HepG2 (cell line): ENCODE data around the gene CNNM1. TPM values are rescaled to one million over a fixed set of nuclear protein-coding genes. Genes with fewer than 3 reads are reported as not detected.
A peak's percentile ranks its signal among the peaks of the same experiment; 100 is the strongest.

Experiments
- AHR ChIP-seq: IDR thresholded peaks from 2 replicates; pipeline ENCODE4 v1.6.1; 2018; ENCODE audit warnings: missing genetic modification reagents, missing compliant biosample characterization
- BCL6 ChIP-seq: IDR thresholded peaks from 2 replicates; pipeline ENCODE4 v1.6.1; 2016; ENCODE audit warnings: missing genetic modification reagents, missing compliant biosample characterization
- CEBPB ChIP-seq: IDR thresholded peaks from 2 replicates; pipeline ENCODE4 v1.6.1; 2011; ENCODE audit warnings: low read depth, low read length, improper control_type of control experiment, borderline replicate concordance
- KDM5B ChIP-seq: sonication (generic); formaldehyde crosslinking; IDR thresholded peaks from 2 replicates; pipeline ENCODE4 v1.4.0; 2020; ENCODE audit warnings: missing genetic modification reagents, mild to moderate bottlenecking, borderline replicate concordance
- MYC ChIP-seq: sonication (generic); formaldehyde crosslinking; IDR thresholded peaks from 2 replicates; pipeline ENCODE4 v1.9.0; 2021; ENCODE audit warnings: missing genetic modification reagents, borderline replicate concordance
- ZMYM2 ChIP-seq: sonication (generic); formaldehyde crosslinking; IDR thresholded peaks from 2 replicates; pipeline ENCODE4 v1.8.0; 2022; ENCODE audit warnings: mild to moderate bottlenecking, missing genetic modification reagents
- polyA plus RNA-seq, 8 experiments: library from polyadenylated mRNA; depleted of rRNA in 3 of 8; stranded (reverse) in 7 of 8; unstranded in 1 of 8; fragments of >200 nt; fragmentation: Illumina TruSeq in 4 of 8; extraction: Trizol in 4 of 8; gene quantifications; 2 replicates each; pipeline versions ENCODE4 v1.2.1 to v1.2.3, GENCODE V29; 2011 to 2016; ENCODE audit warnings: low read depth in 4 of 8, missing spikeins in 1 of 8, mixed read lengths in 1 of 8; ENCODE audit not compliant: insufficient read depth in 1 of 8
- total RNA-seq, 5 experiments: library from RNA; depleted of rRNA; stranded (reverse); fragments of >200 nt; fragmentation: Illumina TruSeq; extraction: Trizol; gene quantifications; 2 replicates each; pipeline ENCODE4 v1.2.3, GENCODE V29; 2016; ENCODE audit warnings: low read depth in 1 of 5
- TF ChIP-seq, protein P1 (sequence below), 2 experiments: fragments of 450-650 bp in 1 of 2; sonication (generic) in 1 of 2; formaldehyde crosslinking in 1 of 2; IDR thresholded peaks; 2 replicates each; pipeline versions ENCODE4 v1.6.1 to v1.8.0; 2016 to 2022; ENCODE audit warnings: antibody characterized with exemption in 1 of 2, mild to moderate bottlenecking in 1 of 2, missing genetic modification reagents in 1 of 2
- TF ChIP-seq, protein P2 (sequence below): IDR thresholded peaks from 2 replicates; pipeline ENCODE4 v1.6.1; 2012; ENCODE audit warnings: low read length, improper control_type of control experiment
- TF ChIP-seq, protein P3 (sequence below), 2 experiments: sonication (generic) in 1 of 2; formaldehyde crosslinking in 1 of 2; IDR thresholded peaks; 2 replicates each; pipeline versions ENCODE4 v1.4.0 to v1.6.1; 2018 to 2020; ENCODE audit warnings: missing genetic modification reagents in 2 of 2, borderline replicate concordance in 1 of 2, low read depth in 1 of 2, mild to moderate bottlenecking in 1 of 2, missing biosample characterization in 1 of 2
- TF ChIP-seq, protein P4 (sequence below): sonication (generic); formaldehyde crosslinking; IDR thresholded peaks from 2 replicates; pipeline ENCODE4 v1.5.0; 2020; ENCODE audit warnings: missing genetic modification reagents

Gene CNNM1
- total and polyA plus RNA-seq, 2 of the 13 experiments (the other 11 are each of a cell fraction or from before 2014, with no cell fraction given), result 4.3 to 9.6 TPM

DNA sequence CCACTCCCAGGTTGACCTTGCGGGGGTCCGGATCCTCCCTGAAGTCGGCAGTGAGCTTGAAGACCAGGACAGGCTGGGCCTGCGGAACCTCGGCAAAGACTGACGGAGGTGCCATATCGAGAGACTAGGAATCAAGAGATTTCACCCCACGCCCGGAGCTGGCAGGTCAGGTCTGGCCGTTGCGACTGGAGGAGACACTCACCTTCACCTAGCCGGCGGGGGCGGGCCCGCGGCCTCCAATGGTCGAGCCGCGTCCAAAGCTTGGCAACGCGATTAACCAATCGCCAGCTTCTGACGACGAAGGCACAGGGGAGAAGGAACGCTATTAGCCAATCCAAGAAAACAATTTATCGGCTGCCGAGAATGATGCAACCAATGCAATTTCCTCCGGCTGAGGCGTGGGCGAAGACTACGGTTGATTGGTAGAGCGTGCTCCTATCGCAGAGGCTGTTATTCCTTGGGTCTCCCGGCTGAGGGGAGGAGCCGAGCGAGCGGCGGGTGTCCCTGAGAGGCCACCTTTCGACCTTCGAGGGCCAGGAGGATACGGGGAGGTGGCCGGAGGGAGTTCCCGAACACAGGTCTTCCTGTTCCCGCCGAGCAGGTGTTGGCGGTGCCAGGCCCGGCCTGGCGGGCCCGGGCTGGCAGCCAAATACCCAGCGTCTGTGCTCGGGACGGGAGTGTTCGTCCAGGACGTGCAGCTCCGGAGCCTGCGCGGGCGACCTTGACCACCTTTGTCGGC, 101.5 kb downstream of the CNNM1 start, which contains the start of gene GOT1 (continued):
- TF ChIP-seq, protein P1, sequence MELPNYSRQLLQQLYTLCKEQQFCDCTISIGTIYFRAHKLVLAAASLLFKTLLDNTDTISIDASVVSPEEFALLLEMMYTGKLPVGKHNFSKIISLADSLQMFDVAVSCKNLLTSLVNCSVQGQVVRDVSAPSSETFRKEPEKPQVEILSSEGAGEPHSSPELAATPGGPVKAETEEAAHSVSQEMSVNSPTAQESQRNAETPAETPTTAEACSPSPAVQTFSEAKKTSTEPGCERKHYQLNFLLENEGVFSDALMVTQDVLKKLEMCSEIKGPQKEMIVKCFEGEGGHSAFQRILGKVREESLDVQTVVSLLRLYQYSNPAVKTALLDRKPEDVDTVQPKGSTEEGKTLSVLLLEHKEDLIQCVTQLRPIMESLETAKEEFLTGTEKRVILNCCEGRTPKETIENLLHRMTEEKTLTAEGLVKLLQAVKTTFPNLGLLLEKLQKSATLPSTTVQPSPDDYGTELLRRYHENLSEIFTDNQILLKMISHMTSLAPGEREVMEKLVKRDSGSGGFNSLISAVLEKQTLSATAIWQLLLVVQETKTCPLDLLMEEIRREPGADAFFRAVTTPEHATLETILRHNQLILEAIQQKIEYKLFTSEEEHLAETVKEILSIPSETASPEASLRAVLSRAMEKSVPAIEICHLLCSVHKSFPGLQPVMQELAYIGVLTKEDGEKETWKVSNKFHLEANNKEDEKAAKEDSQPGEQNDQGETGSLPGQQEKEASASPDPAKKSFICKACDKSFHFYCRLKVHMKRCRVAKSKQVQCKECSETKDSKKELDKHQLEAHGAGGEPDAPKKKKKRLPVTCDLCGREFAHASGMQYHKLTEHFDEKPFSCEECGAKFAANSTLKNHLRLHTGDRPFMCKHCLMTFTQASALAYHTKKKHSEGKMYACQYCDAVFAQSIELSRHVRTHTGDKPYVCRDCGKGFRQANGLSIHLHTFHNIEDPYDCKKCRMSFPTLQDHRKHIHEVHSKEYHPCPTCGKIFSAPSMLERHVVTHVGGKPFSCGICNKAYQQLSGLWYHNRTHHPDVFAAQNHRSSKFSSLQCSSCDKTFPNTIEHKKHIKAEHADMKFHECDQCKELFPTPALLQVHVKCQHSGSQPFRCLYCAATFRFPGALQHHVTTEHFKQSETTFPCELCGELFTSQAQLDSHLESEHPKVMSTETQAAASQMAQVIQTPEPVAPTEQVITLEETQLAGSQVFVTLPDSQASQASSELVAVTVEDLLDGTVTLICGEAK (IDR thresholded peaks at IDR 0.05), result no peak
- TF ChIP-seq, protein P1 (CRISPR knock-in tag; IDR thresholded peaks at IDR 0.05), result peak; percentile 23
- TF ChIP-seq ZMYM2 (CRISPR knock-in tag) (no peak), CEBPB (peak; percentile 100), AHR (CRISPR knock-in tag) (peak; percentile 81; the same call in 1 of the 2 replicates), MYC (CRISPR knock-in tag) (peak; percentile 36; the same call in 1 of the 2 replicates), BCL6 (CRISPR knock-in tag) (no peak; the same call in 1 of the 2 replicates), KDM5B (peak; percentile 92)
- TF ChIP-seq, protein P2, sequence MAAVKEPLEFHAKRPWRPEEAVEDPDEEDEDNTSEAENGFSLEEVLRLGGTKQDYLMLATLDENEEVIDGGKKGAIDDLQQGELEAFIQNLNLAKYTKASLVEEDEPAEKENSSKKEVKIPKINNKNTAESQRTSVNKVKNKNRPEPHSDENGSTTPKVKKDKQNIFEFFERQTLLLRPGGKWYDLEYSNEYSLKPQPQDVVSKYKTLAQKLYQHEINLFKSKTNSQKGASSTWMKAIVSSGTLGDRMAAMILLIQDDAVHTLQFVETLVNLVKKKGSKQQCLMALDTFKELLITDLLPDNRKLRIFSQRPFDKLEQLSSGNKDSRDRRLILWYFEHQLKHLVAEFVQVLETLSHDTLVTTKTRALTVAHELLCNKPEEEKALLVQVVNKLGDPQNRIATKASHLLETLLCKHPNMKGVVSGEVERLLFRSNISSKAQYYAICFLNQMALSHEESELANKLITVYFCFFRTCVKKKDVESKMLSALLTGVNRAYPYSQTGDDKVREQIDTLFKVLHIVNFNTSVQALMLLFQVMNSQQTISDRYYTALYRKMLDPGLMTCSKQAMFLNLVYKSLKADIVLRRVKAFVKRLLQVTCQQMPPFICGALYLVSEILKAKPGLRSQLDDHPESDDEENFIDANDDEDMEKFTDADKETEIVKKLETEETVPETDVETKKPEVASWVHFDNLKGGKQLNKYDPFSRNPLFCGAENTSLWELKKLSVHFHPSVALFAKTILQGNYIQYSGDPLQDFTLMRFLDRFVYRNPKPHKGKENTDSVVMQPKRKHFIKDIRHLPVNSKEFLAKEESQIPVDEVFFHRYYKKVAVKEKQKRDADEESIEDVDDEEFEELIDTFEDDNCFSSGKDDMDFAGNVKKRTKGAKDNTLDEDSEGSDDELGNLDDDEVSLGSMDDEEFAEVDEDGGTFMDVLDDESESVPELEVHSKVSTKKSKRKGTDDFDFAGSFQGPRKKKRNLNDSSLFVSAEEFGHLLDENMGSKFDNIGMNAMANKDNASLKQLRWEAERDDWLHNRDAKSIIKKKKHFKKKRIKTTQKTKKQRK, result no peak
- TF ChIP-seq, protein P3, sequence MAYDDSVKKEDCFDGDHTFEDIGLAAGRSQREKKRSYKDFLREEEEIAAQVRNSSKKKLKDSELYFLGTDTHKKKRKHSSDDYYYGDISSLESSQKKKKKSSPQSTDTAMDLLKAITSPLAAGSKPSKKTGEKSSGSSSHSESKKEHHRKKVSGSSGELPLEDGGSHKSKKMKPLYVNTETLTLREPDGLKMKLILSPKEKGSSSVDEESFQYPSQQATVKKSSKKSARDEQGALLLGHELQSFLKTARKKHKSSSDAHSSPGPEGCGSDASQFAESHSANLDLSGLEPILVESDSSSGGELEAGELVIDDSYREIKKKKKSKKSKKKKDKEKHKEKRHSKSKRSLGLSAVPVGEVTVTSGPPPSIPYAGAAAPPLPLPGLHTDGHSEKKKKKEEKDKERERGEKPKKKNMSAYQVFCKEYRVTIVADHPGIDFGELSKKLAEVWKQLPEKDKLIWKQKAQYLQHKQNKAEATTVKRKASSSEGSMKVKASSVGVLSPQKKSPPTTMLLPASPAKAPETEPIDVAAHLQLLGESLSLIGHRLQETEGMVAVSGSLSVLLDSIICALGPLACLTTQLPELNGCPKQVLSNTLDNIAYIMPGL (CRISPR knock-in tag; IDR thresholded peaks at IDR 0.05; ENCODE audit: borderline replicate concordance in 1 of 2, low read depth in 1 of 2), result peak; percentile 48 to 63; a peak in 2 of 4 replicates
- TF ChIP-seq, protein P4, sequence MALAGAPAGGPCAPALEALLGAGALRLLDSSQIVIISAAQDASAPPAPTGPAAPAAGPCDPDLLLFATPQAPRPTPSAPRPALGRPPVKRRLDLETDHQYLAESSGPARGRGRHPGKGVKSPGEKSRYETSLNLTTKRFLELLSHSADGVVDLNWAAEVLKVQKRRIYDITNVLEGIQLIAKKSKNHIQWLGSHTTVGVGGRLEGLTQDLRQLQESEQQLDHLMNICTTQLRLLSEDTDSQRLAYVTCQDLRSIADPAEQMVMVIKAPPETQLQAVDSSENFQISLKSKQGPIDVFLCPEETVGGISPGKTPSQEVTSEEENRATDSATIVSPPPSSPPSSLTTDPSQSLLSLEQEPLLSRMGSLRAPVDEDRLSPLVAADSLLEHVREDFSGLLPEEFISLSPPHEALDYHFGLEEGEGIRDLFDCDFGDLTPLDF, result 0 out of 2 replicates have a peak, but pooled peaks have one; percentile 53
